GM10266 (cell line): ENCODE data around the gene TBC1D14.

Source experiments
- DNase-seq: peaks from one replicate; pipeline ENCODE4 v3.0.0; 2012; ENCODE audit errors: extremely low spot score
- CTCF ChIP-seq: IDR thresholded peaks from 2 replicates; pipeline ENCODE4 v1.5.1; 2012; ENCODE audit warnings: mild to moderate bottlenecking, low read depth; ENCODE audit not compliant: control insufficient read depth, insufficient read depth; ENCODE audit errors: missing control alignments

TBC1D14 gene

DNA sequence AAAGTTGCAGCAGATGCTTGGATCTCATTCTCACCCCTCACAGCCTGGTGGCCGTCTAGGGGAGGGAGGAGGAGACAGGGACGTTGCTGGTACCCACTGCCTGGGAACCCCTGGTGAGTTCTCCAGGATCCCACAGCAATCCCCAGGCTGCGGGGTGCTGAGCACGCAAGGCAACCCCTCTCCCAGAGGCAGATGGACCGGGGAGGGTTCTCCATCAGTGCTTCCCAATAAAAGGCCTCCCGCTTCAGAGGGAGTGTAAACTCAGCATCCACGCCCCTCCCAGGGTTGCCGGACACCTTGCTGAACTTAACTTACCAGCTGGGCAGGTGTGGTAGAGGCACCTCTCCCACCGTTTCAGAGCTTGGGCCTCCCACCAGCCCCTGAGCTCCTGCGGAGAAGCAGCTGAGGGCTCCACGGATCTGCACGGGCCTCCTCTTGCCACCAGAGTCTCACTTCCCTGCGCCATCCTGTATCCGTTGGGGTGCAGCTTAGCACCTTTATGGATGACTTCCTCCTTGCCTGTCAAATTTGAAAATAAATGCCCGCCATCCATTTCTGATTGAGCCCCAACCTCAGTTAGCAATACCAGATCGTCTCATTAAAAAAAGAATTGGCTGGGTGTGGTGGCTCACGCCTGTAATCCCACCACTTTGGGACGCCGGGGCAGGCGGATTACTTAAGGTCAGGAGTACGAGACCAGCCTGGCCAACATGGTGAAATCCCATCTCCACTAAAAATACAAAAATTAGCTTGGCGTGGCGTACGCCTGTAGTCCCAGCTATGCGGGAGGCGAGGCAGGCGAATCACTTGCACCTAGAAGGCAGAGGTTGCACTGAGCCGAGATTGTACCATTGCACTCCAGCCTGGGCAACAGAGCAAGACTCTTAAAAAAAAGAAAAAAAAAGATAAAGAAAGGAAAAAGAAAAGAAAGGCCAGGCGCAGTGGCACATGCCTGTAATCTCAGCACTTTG, 14.8 kb upstream of the TBC1D14 start:
- TF ChIP-seq CTCF = no peak
- no peak for DNase-seq

DNA sequence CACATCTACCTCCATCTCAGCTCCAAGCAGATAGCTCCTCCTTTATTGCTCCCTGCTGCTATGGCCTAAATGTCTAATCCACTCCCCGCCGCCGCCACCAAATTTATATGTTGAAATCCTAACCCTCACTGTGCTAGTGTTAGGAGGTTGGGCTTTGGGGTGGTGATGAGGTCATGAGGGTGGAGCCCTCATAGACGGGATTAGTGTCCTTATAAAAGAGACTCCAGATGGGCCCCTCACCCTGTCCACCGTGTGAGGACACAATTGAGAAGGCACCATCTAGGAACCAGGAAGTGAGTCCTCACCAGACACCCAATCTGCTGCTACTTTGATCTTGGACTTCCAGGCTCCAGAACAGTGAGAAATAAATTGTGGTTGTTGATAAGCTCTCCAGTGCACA, 13.6 kb upstream of the TBC1D14 start:
- TF ChIP-seq CTCF = no peak
- no peak for DNase-seq

DNA sequence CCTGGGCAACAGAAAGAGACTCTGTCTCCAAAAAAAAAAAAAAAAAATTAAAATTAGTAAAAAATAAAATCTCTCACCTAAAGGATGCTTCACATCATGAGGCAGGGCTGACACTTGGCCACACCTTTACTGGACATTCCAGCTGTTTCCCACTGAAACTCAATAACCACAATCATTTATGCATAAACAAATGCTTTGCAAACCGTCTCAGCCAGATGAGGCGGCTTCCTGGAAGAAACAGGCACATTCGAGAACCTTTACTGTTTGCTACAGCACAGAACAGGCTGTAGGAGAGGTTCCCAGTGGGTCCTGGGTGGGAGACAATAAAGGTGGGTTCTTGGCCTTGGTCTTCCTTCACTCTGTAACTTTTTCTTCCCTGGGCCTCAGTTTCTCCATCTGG, 10.9 kb upstream of the TBC1D14 start:
- no peak for DNase-seq
- no peak for TF ChIP-seq CTCF

DNA sequence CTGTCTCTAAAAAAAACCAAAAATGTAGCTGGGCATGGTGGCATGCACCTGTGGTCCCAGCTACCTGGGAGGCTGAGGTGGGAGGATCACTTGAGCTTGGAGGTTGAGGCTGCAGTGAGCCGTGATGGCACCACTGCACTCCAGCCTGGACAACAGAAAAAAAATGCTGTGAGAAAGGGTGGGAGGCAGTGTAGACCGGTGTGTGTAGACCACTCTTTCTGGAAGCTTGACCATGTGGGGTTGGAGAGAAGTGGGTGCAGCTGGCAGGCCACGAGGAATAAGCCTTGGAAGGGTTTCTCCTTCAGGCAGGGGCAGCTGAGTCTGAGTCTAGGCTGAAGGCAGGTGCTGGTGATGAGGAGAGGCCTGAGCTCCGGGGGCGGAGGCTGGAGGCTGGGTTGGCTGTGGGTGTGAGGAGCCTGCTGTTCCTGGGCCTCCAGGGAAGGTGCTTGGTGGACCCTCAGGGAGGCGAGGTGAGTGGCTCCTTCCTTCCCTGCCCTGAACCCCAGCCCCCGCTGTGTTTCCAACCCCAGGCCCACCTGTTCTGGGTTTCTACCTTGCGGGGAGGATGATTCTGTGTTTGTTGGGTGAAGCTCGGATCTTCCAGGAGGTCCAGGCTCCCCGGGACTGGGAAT, 9.3 kb upstream of the TBC1D14 start:
- no peak for DNase-seq
- TF ChIP-seq CTCF = no peak

GRCh38 chr4:6900956-6901355, 8.7 kb upstream of the TBC1D14 start:
- DNase-seq = no peak
- TF ChIP-seq CTCF = no peak

DNA sequence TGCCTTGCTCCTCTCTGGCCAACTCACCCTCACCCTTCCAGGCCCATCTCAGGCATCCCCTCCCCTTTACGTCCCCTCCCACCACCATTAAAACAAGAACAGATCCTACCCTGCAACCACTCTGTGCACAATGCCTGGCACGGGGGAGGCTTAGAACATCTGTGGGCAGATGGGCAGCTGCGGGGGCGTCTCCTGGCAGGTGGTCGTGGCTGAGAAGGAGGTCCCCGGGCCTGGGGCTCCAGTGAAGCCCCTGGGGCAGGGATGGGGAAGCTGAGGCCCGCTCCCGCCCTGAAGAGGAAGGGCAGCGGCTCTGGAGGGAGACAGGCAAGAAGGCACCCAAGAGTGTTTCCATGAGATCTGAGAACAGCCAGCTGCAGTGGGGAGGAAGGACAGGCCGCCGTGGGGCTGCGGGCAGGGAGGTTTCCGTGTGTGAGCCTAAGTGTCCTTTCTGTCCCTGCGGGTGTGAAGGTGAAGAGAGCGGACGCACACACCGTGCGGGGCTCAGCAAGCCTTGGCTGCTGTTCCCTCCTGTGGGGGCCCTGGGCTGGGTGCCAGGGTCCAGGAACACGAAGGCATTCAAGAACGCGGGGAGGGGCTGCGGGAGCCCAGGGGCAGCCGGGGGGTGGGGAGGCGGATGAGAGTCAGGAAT, 7.8 kb upstream of the TBC1D14 start:
- no peak for TF ChIP-seq CTCF
- no peak for DNase-seq
